NB4 (cell line): Measurements from ENCODE around the gene GLYATL1B.

ENCODE experiments used
- DNase-seq: peaks from one replicate; pipeline ENCODE4 v3.0.0; 2010; ENCODE audit warnings: low read depth
- H3K4me3 ChIP-seq: one replicate; pipeline ENCODE4 v1.5.1; 2011; ENCODE audit warnings: mild to moderate bottlenecking, low read depth, low read length, moderate library complexity
- CTCF ChIP-seq: IDR thresholded peaks from one replicate; pipeline ENCODE4 v1.5.1; 2012; ENCODE audit warnings: low read depth, low read length
- MAX ChIP-seq: IDR thresholded peaks from 2 replicates; pipeline ENCODE4 v1.6.1; 2011; ENCODE audit warnings: low read depth, low read length
- MYC ChIP-seq: IDR thresholded peaks from 2 replicates; pipeline ENCODE4 v1.6.1; 2011; ENCODE audit warnings: low read depth, low read length
- POLR2A ChIP-seq: IDR thresholded peaks from 2 replicates; pipeline ENCODE4 v1.6.1; 2011; ENCODE audit warnings: mild to moderate bottlenecking; ENCODE audit not compliant: insufficient read length; ENCODE audit errors: extremely low read depth

Gene GLYATL1B

GRCh38 chr11:59142530-59143507 is 56.7 kb downstream of the GLYATL1B start, which contains the start of gene FAM111A:
TSS of gene FAM111A (plus strand) at chr11:59142856. CDS start at chr11:59148873, 6,017 bp downstream.
- H3K4me3 ChIP-seq: peak within 1 kb of the TSS; percentile 87
- DNase-seq: peak; percentile 89
- TF ChIP-seq CTCF: peak; percentile 45
- no peak for TF ChIP-seq POLR2A
- TF ChIP-seq MAX: peak; percentile 36; the same call in 1 of the 2 replicates
- TF ChIP-seq MYC: peak; percentile 62; the same call in 1 of the 2 replicates

- DNase-seq: peak; percentile 30
- TF ChIP-seq CTCF (no peak), MYC (no peak), MAX (no peak), POLR2A (no peak)
- H3K4me3 ChIP-seq: peak overlapping the region; percentile 87
Measured at GRCh38 chr11:59144096-59144495, 58.0 kb downstream of the GLYATL1B start.
